OCI-LY1 (cell line): Measurements from ENCODE around the gene NDST4.
A peak's percentile ranks its signal among the peaks of the same experiment; 100 is the strongest.

Source experiments
- H2AFZ ChIP-seq: fragments of 200-600 bp; sonication (generic), shearing (Covaris generic); 2 replicates; pipeline ENCODE4 v1.6.0; 2014; ENCODE audit warnings: antibody characterized with exemption, mild to moderate bottlenecking, low read length
- H3F3A ChIP-seq: fragments of 200-600 bp; sonication (generic), shearing (Covaris generic); 2 replicates; pipeline ENCODE4 v1.6.0; 2014; ENCODE audit warnings: mild to moderate bottlenecking, antibody characterized with exemption, low read length, moderate library complexity; ENCODE audit not compliant: insufficient read depth
- H3K27ac ChIP-seq: fragments of 200-600 bp; sonication (generic); 2 replicates; pipeline ENCODE4 v1.5.1; 2014; ENCODE audit warnings: low read length, mixed run types, mild to moderate bottlenecking, low read depth; ENCODE audit not compliant: poor library complexity, severe bottlenecking
- H3K27me3 ChIP-seq: fragments of 200-600 bp; sonication (generic); 2 replicates; pipeline ENCODE4 v1.6.0; 2014; ENCODE audit warnings: antibody characterized with exemption, mild to moderate bottlenecking, low read length, moderate library complexity; ENCODE audit not compliant: insufficient read depth
- H3K36me3 ChIP-seq: fragments of 200-600 bp; sonication (generic); 2 replicates; pipeline ENCODE4 v1.6.1; 2014; ENCODE audit warnings: mild to moderate bottlenecking, antibody characterized with exemption, low read length, moderate library complexity, mixed read lengths; ENCODE audit not compliant: insufficient read depth
- H3K4me1 ChIP-seq: fragments of 200-600 bp; sonication (generic); 2 replicates; pipeline ENCODE4 v1.5.1; 2014; ENCODE audit warnings: mild to moderate bottlenecking, low read length, moderate library complexity; ENCODE audit not compliant: insufficient read depth, severe bottlenecking
- H3K4me2 ChIP-seq: fragments of 200-600 bp; sonication (generic), shearing (Covaris generic); 2 replicates; pipeline ENCODE4 v1.6.1; 2014; ENCODE audit warnings: low read length
- H3K4me3 ChIP-seq: fragments of 200-600 bp; sonication (generic); 2 replicates; pipeline ENCODE4 v1.5.1; 2014; ENCODE audit warnings: low read length, low read depth, mild to moderate bottlenecking, mixed read lengths; ENCODE audit not compliant: poor library complexity, severe bottlenecking
- H3K79me2 ChIP-seq: fragments of 200-600 bp; shearing (Covaris generic); 2 replicates; pipeline ENCODE4 v1.6.1; 2016; ENCODE audit warnings: mixed run types, low read length, mixed read lengths; ENCODE audit not compliant: insufficient read depth
- H3K9ac ChIP-seq: fragments of 200-600 bp; sonication (generic), shearing (Covaris generic); 2 replicates; pipeline ENCODE4 v1.6.1; 2014; ENCODE audit warnings: mild to moderate bottlenecking, low read length, mixed read lengths
- H3K9me2 ChIP-seq: fragments of 200-600 bp; sonication (generic), shearing (Covaris generic); 2 replicates; pipeline ENCODE4 v1.6.1; 2014; ENCODE audit warnings: low read depth, mild to moderate bottlenecking, low read length, mixed read lengths
- H3K9me3 ChIP-seq: fragments of 200-600 bp; shearing (Covaris generic); 2 replicates; pipeline ENCODE4 v1.6.1; 2014; ENCODE audit warnings: low read length, mixed read lengths
- H4K20me1 ChIP-seq: fragments of 200-600 bp; sonication (generic), shearing (Covaris generic); 2 replicates; pipeline ENCODE4 v1.6.0; 2016; ENCODE audit warnings: mild to moderate bottlenecking, low read length; ENCODE audit not compliant: insufficient read depth
- EZH2 ChIP-seq: fragments of 200-600 bp; sonication (generic), shearing (Covaris generic); IDR thresholded peaks from 2 replicates; pipeline ENCODE4 v1.8.0; 2017; ENCODE audit warnings: borderline replicate concordance, mixed run types, mild to moderate bottlenecking, antibody characterized with exemption, low read length, moderate library complexity, mixed read lengths
- TF ChIP-seq, protein P1 (sequence below): fragments of 200-600 bp; sonication (generic), shearing (Covaris generic); IDR thresholded peaks from 2 replicates; pipeline ENCODE4 v1.5.1; 2017; ENCODE audit warnings: mild to moderate bottlenecking, antibody characterized with exemption, low read length, moderate library complexity, mixed read lengths

The NDST4 gene

DNA sequence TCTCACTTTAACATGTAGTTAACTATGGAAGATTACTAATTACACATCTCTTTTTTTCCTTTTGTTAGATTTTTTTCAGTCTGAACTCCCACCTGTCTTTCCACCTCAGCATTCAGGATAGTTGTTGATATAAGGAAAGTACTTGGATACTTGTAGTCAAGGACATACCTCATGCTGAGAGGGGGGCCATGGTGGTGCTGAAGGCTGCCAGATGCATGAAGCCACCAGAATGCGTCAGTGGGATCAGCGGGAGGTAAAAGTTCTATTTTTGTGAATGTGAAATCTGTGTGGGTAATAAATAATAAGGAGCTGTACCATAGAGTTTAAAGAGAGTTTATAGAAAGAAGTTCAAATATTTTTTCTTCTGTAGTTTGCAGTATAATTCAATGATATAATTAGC lies 13.1 kb upstream of the NDST4 start:
- H2AFZ ChIP-seq, result no peak overlapping the region
- H3K4me3 ChIP-seq, result no peak overlapping the region
- H3K9me2 ChIP-seq, result no peaks in the 10 kb centered on the region
- no peaks in the 10 kb centered on the region for H3K36me3 ChIP-seq
- H3K4me1 ChIP-seq, result no peaks in the 10 kb centered on the region
- no peaks in the 10 kb centered on the region for H3K9me3 ChIP-seq
- no peaks in the 10 kb centered on the region for H3K27me3 ChIP-seq
- H3K79me2 ChIP-seq, result no peaks in the 10 kb centered on the region
- H3K27ac ChIP-seq, result no peak overlapping the region
- no peaks in the 10 kb centered on the region for H4K20me1 ChIP-seq
- no peak for TF ChIP-seq EZH2
- TF ChIP-seq, protein P1, sequence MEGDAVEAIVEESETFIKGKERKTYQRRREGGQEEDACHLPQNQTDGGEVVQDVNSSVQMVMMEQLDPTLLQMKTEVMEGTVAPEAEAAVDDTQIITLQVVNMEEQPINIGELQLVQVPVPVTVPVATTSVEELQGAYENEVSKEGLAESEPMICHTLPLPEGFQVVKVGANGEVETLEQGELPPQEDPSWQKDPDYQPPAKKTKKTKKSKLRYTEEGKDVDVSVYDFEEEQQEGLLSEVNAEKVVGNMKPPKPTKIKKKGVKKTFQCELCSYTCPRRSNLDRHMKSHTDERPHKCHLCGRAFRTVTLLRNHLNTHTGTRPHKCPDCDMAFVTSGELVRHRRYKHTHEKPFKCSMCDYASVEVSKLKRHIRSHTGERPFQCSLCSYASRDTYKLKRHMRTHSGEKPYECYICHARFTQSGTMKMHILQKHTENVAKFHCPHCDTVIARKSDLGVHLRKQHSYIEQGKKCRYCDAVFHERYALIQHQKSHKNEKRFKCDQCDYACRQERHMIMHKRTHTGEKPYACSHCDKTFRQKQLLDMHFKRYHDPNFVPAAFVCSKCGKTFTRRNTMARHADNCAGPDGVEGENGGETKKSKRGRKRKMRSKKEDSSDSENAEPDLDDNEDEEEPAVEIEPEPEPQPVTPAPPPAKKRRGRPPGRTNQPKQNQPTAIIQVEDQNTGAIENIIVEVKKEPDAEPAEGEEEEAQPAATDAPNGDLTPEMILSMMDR, result no peak
- no peak overlapping the region for H3K4me2 ChIP-seq
- H3K9ac ChIP-seq, result no peak overlapping the region
- no peaks in the 10 kb centered on the region for H3F3A ChIP-seq

DNA sequence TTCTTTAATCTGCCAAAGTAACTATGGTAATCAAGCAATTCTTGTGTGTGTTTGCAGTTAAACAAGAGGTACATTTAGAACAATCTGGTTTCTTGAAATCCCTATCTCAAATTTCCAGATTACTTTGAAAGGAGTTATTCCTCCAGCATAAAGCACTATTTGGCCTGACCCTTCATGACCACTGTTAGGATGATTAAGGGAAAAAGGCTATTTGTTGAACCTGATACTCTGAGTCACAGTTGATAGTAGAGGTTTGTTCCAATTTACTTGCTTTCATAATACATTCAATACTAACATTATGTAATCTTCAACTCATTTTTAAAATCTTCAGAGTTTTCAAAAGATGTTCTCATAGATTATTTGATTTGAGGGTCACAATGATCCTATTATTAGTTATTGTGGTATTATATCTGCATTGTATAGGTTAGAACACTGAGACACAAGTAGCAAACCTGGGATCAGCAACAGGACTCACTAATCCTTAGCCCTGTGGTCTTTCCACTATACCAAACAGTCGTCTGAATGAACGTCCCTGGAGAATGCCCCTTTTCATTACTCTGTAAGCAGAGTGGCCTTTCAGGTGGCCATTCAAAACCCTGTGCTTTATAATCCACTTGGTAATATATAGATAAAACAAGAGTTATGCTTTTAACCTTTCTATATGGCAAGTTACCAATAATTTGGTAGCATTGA lies 8.1 kb upstream of the NDST4 start:
- Histone ChIP-seq H3K36me3 (no peaks in the 10 kb centered on the region), H3K9me3 (no peaks in the 10 kb centered on the region), H3F3A (no peaks in the 10 kb centered on the region), H3K4me2 (no peak overlapping the region), H3K27ac (no peak overlapping the region), H3K4me3 (no peak overlapping the region), H3K9ac (no peak overlapping the region), H3K79me2 (no peaks in the 10 kb centered on the region), H3K4me1 (no peaks in the 10 kb centered on the region), H2AFZ (no peak overlapping the region), H3K9me2 (no peaks in the 10 kb centered on the region), H3K27me3 (no peaks in the 10 kb centered on the region), H4K20me1 (no peaks in the 10 kb centered on the region)
- TF ChIP-seq, protein P1, result no peak
- no peak for TF ChIP-seq EZH2

DNA sequence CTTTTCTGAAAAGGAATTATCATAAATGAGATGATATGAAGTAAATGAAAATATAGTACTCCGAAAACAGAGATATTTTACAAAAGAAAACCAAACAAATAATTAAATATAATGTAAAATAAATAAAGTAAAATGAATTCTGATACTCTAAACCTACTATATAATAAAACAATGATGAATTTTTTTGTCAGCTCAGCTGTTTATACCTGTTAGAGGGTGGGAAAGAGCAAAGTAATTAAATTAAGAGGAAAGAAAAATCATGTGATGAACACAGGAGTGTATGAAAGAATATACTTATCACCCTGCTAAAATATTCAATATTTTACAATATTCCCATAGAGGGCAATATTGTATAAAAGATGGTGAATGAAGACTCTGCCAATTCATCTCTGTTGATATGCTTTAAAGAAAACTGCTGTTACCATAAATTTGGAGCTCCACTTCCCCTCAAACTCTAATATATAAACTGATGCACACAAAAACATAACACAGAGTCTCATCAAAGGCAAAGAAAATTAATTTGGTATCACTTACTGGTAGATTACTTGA lies 6.5 kb upstream of the NDST4 start:
- Histone ChIP-seq H3F3A (no peaks in the 10 kb centered on the region), H3K4me3 (no peak overlapping the region), H3K79me2 (no peaks in the 10 kb centered on the region), H3K9ac (no peak overlapping the region), H4K20me1 (no peaks in the 10 kb centered on the region), H3K4me2 (no peak overlapping the region), H3K27ac (no peak overlapping the region), H3K36me3 (no peaks in the 10 kb centered on the region), H3K27me3 (no peaks in the 10 kb centered on the region), H3K9me2 (no peaks in the 10 kb centered on the region), H3K9me3 (no peaks in the 10 kb centered on the region), H3K4me1 (no peaks in the 10 kb centered on the region), H2AFZ (no peak overlapping the region)
- TF ChIP-seq EZH2, result no peak
- TF ChIP-seq, protein P1, result peak; percentile 19; the same call in 1 of the 2 replicates
